Fibroblast of pulmonary artery (primary cell): ENCODE measurements around the gene COL6A1.
A peak's percentile ranks its signal among the peaks of the same experiment; 100 is the strongest.

Source experiments
- DNase-seq: peaks from one replicate; pipeline ENCODE4 v3.0.0-alpha.2; 2010; ENCODE audit warnings: low read depth
- H3K4me3 ChIP-seq: replicated peaks from 2 replicates; pipeline ENCODE4 v1.5.1; 2011; ENCODE audit warnings: low read depth, mild to moderate bottlenecking, control low read depth, low read length, moderate library complexity
- TF ChIP-seq, protein P1 (sequence below): IDR thresholded peaks from 2 replicates; pipeline ENCODE4 v1.5.1; 2011; ENCODE audit warnings: mild to moderate bottlenecking, control low read depth, low read length, inconsistent platforms; ENCODE audit errors: missing control alignments

The COL6A1 gene

DNA sequence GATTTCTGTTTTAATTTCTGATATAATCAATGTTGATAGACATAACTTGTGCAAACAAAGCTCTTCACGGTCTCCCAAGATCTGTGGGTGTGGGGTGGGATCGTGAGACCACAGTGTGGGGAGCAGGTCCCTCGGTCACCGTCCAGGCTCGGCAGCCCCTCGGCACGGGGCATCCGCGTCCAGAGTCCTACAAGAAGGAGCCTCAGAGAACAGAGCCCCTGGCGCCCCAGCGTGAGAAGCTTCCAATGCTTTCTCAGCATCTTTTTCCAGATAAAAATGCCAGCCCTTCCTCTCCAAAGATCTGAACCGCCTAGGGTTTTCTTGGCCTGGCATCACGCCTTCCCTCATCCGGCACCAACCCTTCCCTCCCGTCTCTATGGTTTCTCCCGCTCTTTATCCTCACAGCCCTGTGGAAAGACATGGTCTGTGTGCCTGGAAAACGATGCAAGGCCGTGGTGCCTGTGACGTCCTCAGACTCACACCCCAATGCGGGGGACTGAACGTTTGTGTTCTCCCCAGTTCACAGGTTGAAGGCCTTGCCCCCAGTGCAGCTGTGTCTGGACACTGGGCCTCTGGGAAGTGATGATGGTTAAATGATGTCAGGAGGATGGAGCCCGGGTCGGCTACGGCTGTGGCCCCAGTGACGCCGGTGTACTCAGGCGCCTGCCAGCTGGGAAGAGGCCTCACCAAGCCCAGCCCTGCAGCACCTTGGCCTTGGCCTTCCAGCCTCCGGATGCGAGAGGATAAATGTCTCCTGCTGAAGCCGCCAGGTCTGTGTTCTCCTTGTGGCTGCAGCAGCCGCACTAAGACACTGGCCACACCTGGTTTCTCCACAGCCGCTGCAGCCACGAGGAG lies 70.5 kb downstream of the COL6A1 start:
- no peak overlapping the region for H3K4me3 ChIP-seq
- no peak for DNase-seq
- TF ChIP-seq, protein P1, sequence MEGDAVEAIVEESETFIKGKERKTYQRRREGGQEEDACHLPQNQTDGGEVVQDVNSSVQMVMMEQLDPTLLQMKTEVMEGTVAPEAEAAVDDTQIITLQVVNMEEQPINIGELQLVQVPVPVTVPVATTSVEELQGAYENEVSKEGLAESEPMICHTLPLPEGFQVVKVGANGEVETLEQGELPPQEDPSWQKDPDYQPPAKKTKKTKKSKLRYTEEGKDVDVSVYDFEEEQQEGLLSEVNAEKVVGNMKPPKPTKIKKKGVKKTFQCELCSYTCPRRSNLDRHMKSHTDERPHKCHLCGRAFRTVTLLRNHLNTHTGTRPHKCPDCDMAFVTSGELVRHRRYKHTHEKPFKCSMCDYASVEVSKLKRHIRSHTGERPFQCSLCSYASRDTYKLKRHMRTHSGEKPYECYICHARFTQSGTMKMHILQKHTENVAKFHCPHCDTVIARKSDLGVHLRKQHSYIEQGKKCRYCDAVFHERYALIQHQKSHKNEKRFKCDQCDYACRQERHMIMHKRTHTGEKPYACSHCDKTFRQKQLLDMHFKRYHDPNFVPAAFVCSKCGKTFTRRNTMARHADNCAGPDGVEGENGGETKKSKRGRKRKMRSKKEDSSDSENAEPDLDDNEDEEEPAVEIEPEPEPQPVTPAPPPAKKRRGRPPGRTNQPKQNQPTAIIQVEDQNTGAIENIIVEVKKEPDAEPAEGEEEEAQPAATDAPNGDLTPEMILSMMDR = no peak

DNA sequence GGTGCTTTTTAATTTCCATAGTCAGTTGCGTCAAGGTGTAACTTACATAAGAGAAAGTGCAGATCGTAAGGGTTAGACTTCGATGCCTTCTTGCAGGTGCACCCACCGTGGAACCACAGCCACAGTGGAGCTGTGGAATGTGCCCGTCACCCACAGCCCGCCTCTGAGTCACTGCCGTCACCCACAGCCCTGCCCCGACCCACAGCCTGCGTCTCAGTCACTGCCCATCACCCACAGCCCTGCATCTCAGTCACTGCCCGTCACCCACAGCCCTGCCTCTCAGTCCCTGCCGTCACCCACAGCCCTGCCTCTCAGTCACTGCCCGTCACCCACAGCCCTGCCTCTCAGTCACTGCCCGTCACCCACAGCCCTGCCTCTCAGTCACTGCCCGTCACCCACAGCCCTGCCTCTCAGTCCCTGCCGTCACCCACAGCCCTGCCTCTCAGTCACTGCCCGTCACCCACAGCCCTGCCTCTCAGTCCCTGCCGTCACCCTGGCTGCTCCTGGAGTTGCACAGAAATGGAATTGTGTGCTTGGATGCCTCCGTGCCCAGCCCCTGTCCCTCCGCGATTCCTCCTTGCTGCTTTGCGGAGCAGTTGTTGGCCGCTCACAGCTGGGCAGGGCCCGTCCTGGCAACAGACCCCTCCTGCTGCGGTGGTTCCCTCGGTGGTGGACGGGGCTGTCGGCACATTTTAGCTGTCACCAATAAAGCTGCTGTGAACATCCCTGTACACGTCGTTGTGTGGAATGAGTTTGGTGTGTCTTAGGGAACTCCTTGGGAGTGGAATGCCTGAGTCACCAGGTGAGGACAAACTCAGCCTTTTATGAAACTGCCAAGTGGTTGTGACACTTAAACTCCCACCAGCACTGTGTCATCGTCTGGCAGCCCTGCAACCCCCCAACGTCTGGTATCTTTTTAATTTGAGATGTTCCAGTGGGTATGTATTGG lies 71.4 kb downstream of the COL6A1 start:
- TF ChIP-seq, protein P1 = no peak
- peak; percentile 81 for DNase-seq
- H3K4me3 ChIP-seq = no peak overlapping the region

DNA sequence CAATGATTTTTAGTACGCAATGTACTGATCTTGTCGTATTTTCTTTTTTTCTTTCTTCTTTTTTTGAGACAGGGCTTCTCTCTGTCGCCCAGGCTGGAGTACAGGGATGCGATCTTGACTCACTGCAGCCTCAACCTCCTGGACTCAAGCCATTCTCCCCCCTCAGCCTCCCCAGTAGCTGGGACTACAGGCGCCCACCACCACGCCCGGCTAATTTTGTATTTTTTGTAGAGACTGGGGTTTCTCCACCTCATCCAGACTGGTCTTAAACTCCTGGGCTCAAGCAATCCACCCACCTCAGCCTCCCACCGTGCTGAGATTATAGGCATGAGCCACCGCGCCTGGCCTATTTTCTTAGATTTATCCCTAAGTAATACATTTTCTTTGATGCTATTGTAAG lies 72.5 kb downstream of the COL6A1 start:
- no peak overlapping the region for H3K4me3 ChIP-seq
- DNase-seq = no peak

DNA sequence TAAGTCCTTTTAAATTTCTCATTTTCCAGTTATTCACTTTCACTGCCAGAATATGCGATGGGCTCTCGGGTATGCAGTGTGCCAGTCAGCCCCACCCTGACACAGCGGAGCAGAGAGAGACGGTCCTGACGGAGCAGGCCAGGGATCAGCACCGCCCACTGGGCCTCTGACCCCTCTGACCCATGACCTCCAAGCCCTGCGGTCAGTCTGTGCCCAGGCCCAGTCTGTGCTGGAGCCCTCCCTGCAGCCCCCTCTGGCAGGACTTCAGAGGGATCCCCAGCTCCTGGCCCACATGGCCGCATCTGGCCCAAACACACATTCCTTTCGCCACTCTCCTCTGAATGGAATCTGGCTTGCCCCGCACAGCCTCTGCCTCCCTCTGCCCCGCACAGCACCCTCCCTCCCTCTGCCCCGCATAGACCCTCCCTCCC lies 72.9 kb downstream of the COL6A1 start:
- TF ChIP-seq, protein P1 = no peak
- no peak overlapping the region for H3K4me3 ChIP-seq
- peak; percentile 44 for DNase-seq

More for the DNA sequence above, 72.5 kb downstream of the COL6A1 start:
- TF ChIP-seq, protein P1 = no peak
